22Rv1 (cell line): Measurements from ENCODE around the gene STRN4.

Experiments used
- ZFX ChIP-seq: fragments of 450-650 bp; IDR thresholded peaks from 2 replicates; pipeline ENCODE4 v1.6.1; 2017; ENCODE audit warnings: antibody characterized with exemption, borderline replicate concordance
- TF ChIP-seq, protein P1 (sequence below): fragments of 450-650 bp; IDR thresholded peaks from 2 replicates; pipeline ENCODE4 v1.5.1; 2017; ENCODE audit warnings: mild to moderate bottlenecking

DNA sequence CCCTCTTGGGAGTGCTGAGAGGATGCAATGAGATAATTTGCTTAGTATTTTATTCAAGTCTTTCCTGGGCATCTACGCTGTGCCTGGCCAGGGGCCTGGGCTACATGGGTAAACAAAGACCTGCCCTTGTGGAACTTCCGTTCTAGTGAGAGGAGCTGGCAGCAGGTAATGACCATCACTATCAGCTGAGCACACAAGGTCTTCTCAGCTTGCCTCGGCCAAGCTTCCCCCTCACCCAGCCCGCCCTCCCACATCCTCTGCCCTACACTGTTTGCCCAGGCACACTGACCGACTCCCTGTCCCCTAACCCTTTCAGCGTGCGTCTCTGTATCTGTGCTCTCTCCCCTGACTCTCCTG is 9.0 kb downstream of the STRN4 start:
- TF ChIP-seq, protein P1, sequence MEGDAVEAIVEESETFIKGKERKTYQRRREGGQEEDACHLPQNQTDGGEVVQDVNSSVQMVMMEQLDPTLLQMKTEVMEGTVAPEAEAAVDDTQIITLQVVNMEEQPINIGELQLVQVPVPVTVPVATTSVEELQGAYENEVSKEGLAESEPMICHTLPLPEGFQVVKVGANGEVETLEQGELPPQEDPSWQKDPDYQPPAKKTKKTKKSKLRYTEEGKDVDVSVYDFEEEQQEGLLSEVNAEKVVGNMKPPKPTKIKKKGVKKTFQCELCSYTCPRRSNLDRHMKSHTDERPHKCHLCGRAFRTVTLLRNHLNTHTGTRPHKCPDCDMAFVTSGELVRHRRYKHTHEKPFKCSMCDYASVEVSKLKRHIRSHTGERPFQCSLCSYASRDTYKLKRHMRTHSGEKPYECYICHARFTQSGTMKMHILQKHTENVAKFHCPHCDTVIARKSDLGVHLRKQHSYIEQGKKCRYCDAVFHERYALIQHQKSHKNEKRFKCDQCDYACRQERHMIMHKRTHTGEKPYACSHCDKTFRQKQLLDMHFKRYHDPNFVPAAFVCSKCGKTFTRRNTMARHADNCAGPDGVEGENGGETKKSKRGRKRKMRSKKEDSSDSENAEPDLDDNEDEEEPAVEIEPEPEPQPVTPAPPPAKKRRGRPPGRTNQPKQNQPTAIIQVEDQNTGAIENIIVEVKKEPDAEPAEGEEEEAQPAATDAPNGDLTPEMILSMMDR: no peak
- no peak for TF ChIP-seq ZFX
